ENCODE measurements around the gene NDST1. TPM values are rescaled to one million over a fixed set of nuclear protein-coding genes. Genes with fewer than 3 reads are reported as not detected.

Gene NDST1
- total and polyA plus RNA-seq, 2 donors (not counting 3 experiments of a cell fraction or from before 2014, with no cell fraction given) = 38.6 to 102 TPM

DNA sequence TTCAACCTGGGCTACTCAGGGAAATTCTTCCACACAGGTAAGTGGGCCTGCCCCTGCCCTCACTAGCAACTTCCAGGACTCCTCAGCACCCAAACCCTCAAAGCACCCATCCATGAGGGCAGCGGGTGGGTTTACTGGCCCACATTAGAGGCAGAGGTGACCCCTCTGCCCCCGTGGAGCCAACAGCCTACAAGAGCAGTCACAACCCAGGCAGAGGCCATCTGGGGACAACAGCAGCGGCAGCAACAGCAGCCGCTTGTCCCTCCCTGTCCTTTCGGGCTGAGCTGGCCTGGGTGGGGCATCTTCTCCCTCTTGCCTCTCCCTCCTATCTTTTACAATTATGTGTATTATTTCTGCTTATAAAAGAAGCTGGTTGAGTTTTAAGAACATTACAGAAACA, 25.1 kb downstream of the NDST1 start:
- Histone ChIP-seq H3K27me3 (ENCODE audit: control insufficient read depth in 2 of 2, insufficient read depth in 2 of 2, low read length in 2 of 2) (no peaks in the 10 kb centered on the region), H3K9me1 (replicated peaks; ENCODE audit: control insufficient read depth, extremely low read depth, insufficient read depth, low read length) (no peaks in the 10 kb centered on the region), H3K36me3 (ENCODE audit: control insufficient read depth in 2 of 2, extremely low read depth in 1 of 2, insufficient read depth in 2 of 2, low read length in 2 of 2) (peaks cover 5 to 34% of the 10 kb centered on the region in 2 experiments), H3K27ac (ENCODE audit: insufficient read depth, low read depth, low read length) (no peak overlapping the region), H2AFZ (ENCODE audit: low read depth, low read length) (no peak overlapping the region), H3K4me2 (ENCODE audit: insufficient read depth, low read length) (no peak overlapping the region), H3K9ac (replicated peaks; ENCODE audit: extremely low read depth, insufficient read depth, low read length) (no peak overlapping the region), H3K4me3 (replicated peaks in 1 of 3; ENCODE audit: insufficient read depth in 1 of 3, low read depth in 1 of 3, low read length in 3 of 3) (no peak overlapping the region), H3K79me2 (ENCODE audit: control insufficient read depth, insufficient read depth, low read length) (no peaks in the 10 kb centered on the region), H4K20me1 (replicated peaks; ENCODE audit: control insufficient read depth, extremely low read depth, insufficient read depth, low read length) (no peaks in the 10 kb centered on the region), H3K9me3 (replicated peaks; ENCODE audit: control insufficient read depth, insufficient read depth, low read length) (no peaks in the 10 kb centered on the region), H3K4me1 (ENCODE audit: control insufficient read depth, extremely low read depth, insufficient read depth, low read length) (no peaks in the 10 kb centered on the region)
- intact Hi-C loops (cut with micrococcal nuclease) = no loop called here
- dilution Hi-C loops (cut with MboI; ENCODE audit: extremely low pct_ligation_motif_present, low sequenced_read_pairs) = no loop called here
- no peak for FAIRE-seq
- ChIA-PET POLR2A (no interaction called here), CTCF (interaction anchor here (0.6 to 2.1 kb wide), 4 partner anchors 9 to 83 kb away, joined by 3 to 6 read pairs (median 4); partner anchors contain the start of gene RPS14)
- TF ChIP-seq EZH2 (IDR thresholded peaks at IDR 0.05; ENCODE audit: borderline replicate concordance, low read depth, low read length, severe bottlenecking) (no peak), POLR2AphosphoS5 (IDR thresholded peaks at IDR 0.05; ENCODE audit: insufficient read depth, low read depth, low read length) (no peak), GATA2 (IDR thresholded peaks at IDR 0.05; ENCODE audit: insufficient read depth, insufficient read length, low read depth, low read length) (no peak), CTCF (IDR thresholded peaks at IDR 0.05; ENCODE audit: extremely low read depth in 1 of 2, insufficient read depth in 1 of 2, low read depth in 1 of 2, low read length in 2 of 2) (no peak)
- no peak for DNase-seq (ENCODE audit: low read depth, low spot score)
- no TSS peak for BruUV-seq (replicated peaks)

- H3K36me3 ChIP-seq (ENCODE audit: control insufficient read depth in 2 of 2, extremely low read depth in 1 of 2, insufficient read depth in 2 of 2, low read length in 2 of 2) = peaks cover 5 to 44% of the 10 kb centered on the region in 2 experiments
- H4K20me1 ChIP-seq (replicated peaks; ENCODE audit: control insufficient read depth, extremely low read depth, insufficient read depth, low read length) = no peaks in the 10 kb centered on the region
- no peaks in the 10 kb centered on the region for H3K9me1 ChIP-seq (replicated peaks; ENCODE audit: control insufficient read depth, extremely low read depth, insufficient read depth, low read length)
- H2AFZ ChIP-seq (ENCODE audit: low read depth, low read length) = no peak overlapping the region
- H3K9ac ChIP-seq (replicated peaks; ENCODE audit: extremely low read depth, insufficient read depth, low read length) = no peak overlapping the region
- no peaks in the 10 kb centered on the region for H3K4me1 ChIP-seq (ENCODE audit: control insufficient read depth, extremely low read depth, insufficient read depth, low read length)
- no TSS peak for BruUV-seq (replicated peaks)
- intact Hi-C loops (cut with micrococcal nuclease) = no loop called here
- DNase-seq (ENCODE audit: low read depth, low spot score) (no peak), FAIRE-seq (no peak)
- no peak overlapping the region for H3K4me3 ChIP-seq (replicated peaks in 1 of 3; ENCODE audit: insufficient read depth in 1 of 3, low read depth in 1 of 3, low read length in 3 of 3)
- no peaks in the 10 kb centered on the region for H3K9me3 ChIP-seq (replicated peaks; ENCODE audit: control insufficient read depth, insufficient read depth, low read length)
- TF ChIP-seq POLR2AphosphoS5 (IDR thresholded peaks at IDR 0.05; ENCODE audit: insufficient read depth, low read depth, low read length) (no peak), CTCF (IDR thresholded peaks at IDR 0.05; ENCODE audit: extremely low read depth in 1 of 2, insufficient read depth in 1 of 2, low read depth in 1 of 2, low read length in 2 of 2) (no peak), EZH2 (IDR thresholded peaks at IDR 0.05; ENCODE audit: borderline replicate concordance, low read depth, low read length, severe bottlenecking) (no peak), POLR2A (IDR thresholded peaks at IDR 0.05; ENCODE audit: low read depth, low read length) (no peak), FOS (IDR thresholded peaks at IDR 0.05; ENCODE audit: borderline replicate concordance, insufficient read depth, low read length) (no peak), GATA2 (IDR thresholded peaks at IDR 0.05; ENCODE audit: insufficient read depth, insufficient read length, low read depth, low read length) (no peak), MYC (IDR thresholded peaks at IDR 0.05; ENCODE audit: low read depth, low read length) (no peak), JUN (IDR thresholded peaks at IDR 0.05; ENCODE audit: borderline replicate concordance, insufficient read depth, insufficient read length, low read depth) (no peak)
- no peak overlapping the region for H3K4me2 ChIP-seq (ENCODE audit: insufficient read depth, low read length)
- H3K27me3 ChIP-seq (ENCODE audit: control insufficient read depth in 2 of 2, insufficient read depth in 2 of 2, low read length in 2 of 2) = no peaks in the 10 kb centered on the region
- dilution Hi-C loops (cut with MboI; ENCODE audit: extremely low pct_ligation_motif_present, low sequenced_read_pairs) = no loop called here
- no peaks in the 10 kb centered on the region for H3K79me2 ChIP-seq (ENCODE audit: control insufficient read depth, insufficient read depth, low read length)
- POLR2A ChIA-PET = no interaction called here
- CTCF ChIA-PET = interaction anchor here (1.0 to 1.2 kb wide), 3 partner anchors 10 to 76 kb away, joined by 3 to 4 read pairs (median 4); no protein-coding TSS in a partner anchor
- no peak overlapping the region for H3K27ac ChIP-seq (ENCODE audit: insufficient read depth, low read depth, low read length)
Observed at GRCh38 chr5:150534811-150535210, 26.9 kb downstream of the NDST1 start.

Measured in endothelial cell of umbilical vein (primary cell).